ENCODE measurements around the gene ARPC1B.

The ARPC1B gene

DNA sequence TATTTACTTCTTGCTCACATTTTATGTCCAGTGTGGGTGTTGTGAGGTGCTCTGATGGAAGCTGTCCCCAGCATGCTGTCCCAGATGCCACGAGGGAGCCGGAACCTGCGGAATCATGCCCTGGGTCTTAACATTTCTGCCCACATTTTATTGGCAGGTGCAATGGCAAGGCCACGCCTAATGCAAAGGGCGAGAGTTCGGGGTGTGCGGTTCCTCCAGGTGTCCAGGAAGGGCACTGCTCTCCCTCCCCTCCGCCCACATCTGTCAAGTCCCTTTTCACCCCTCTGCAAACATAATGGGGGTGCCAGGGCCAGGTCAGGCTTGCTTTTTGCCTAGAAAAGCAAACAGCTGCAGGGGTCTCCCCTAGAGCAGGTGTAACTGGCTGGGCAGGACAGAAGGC is 17.5 kb downstream of the ARPC1B start:
- DNase-seq, result no peak

DNA sequence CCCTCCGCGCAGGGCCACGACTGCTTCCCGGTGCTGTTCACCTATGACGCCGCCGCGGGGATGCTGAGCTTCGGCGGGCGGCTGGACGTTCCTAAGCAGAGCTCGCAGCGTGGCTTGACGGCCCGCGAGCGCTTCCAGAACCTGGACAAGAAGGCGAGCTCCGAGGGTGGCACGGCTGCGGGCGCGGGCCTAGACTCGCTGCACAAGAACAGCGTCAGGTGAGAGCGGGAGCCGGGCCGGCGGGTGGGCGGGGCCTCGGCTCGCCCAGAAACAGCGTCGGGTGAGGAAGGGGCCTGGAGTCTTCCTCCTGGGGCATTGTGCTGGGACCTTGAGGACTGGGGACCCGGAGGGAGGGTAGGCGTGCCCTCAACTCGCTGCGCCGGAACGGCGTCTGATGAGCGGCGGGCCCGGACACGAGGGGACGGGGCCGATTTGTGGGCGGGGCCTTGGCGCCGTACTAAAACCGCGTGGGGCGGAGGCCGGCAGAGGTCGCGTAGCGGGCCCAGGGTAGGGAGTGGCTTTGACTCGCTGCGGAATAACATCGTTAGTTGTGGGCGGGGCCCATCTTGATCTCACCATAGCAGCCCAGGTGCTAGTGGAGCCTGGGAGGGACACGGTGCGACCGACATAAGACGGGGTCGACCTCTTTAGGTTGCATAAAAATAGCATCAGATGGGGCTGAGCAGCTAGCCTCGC is 18.3 kb downstream of the ARPC1B start:
- peak; percentile 92 for DNase-seq

DNA sequence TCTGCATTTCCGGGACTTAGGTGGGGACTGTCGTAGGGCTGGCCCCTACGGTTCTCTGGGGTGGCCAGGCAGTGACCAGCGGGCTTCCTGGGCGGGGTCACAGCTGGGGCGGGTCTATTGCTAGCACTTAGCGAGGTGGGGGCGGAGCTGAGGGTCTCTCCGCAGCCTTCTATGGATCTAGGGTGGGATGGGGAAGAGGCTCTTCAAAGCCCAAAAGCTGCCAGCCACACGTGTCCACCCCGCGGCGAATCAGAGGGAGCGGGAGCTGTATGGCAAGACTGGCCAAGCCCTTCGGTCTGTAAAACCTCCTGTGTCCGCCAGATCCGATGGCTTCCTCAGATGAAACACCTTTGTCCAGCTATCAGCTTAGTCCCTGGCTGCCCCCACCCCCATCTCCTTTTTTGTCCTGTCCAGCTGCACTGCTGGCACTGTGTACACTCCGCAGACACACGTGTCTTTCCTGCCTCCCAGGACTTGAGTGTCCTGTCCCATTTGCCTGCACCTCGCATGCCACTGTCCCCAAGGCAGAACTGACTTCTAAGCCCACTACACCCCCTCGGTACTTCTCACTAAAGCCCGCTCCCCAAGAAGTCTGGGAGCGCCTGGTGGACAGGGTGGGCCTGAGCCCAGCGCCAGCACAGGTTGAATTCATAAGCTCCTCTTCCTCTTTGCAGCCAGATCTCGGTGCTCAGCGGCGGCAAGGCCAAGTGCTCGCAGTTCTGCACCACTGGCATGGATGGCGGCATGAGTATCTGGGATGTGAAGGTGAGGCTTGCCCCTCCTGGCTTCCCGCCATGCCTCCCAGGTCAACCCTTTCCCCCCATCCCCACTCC is 19.0 kb downstream of the ARPC1B start:
- DNase-seq, result peak in 1 of 2 experiments; percentile 76

DNA sequence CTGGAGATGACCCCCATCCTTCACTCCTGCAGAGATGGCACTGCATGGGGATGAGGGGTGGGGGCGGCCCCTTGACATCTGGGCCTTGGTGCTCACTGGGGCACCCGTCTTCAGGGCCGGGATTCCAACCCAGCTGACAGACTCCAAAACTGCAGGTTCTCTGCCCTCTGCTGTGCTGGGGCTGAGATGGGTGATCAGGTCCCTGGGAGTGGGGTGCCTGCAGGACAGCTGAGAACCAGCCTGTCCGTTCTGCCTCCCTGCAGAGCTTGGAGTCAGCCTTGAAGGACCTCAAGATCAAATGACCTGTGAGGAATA is 19.6 kb downstream of the ARPC1B start:
- DNase-seq, result no peak

DNA sequence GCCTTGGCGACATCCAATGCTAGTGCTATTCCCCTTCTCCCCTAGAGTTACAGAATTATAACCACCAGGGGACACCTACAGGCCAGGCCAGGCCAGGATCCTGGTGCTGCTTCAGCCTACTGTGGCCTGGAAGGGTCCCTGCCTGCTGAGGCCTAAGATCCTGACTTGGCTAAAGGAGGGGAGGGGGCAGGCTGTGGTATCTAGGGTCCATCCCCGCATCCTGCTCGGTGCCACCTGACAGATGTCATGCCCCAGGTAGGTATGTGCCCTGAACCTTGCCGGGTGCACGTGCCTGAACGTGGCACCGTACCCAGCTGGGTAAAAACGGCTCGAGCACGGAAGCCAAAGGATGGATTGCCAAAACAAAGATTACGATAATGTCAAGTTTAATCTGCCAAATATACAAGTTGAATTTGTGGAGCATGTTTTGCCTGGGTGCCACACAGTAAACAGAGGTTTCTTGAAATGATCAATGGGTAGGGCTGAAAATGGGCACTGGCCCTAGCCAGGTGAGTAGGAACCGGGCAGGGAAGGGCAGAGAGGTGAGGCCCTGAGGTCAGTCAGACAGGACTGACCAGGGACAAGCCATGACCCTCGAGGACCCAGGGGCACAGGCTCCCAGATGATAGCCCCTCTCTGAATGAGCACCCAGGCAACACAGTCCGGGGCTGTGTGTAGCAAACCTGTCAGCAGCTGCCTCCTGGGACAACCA is 21.2 kb downstream of the ARPC1B start:
- DNase-seq, result no peak

DNA sequence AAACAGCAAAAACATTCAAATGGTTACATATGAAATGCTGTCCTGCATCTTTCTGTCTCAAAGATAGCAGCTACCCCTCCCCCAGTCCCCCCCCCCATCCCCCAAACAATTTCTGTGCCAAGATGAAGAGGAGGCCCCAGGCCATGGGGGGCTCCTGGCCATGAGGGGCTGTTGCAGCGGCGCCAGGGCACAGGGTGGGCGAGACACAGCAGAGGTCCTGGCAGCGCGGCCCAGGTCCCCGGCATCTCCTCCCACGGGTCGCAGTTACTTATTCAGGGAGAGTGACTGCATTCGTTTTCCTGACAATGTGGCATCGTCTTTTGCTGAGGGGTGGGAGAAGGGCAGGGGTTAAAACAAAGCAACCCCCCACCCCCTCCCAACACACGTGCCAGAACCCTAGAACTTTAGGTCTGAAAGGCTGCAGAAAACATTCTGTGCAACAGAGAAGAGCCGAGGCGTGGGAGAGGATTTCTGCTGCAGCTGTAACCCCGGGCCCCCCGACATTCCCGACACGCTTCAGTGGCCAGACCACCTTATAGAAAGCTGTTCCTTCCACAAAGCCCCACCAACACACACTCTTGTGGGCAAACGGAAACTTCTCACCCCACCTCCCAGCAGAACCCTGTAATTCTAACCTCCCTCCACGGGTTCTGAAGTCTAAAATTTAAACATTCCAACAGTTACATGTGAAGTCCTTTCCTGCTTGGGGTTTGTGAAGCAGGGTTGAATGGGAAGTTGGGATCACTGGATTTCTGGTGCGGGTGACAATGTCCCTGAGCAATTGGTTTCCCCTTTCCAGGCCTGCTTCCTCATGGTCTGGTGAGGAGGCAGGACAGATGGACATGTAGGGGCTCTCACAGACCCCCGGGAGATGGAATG is 22.1 kb downstream of the ARPC1B start:
- DNase-seq, result no peak

DNA sequence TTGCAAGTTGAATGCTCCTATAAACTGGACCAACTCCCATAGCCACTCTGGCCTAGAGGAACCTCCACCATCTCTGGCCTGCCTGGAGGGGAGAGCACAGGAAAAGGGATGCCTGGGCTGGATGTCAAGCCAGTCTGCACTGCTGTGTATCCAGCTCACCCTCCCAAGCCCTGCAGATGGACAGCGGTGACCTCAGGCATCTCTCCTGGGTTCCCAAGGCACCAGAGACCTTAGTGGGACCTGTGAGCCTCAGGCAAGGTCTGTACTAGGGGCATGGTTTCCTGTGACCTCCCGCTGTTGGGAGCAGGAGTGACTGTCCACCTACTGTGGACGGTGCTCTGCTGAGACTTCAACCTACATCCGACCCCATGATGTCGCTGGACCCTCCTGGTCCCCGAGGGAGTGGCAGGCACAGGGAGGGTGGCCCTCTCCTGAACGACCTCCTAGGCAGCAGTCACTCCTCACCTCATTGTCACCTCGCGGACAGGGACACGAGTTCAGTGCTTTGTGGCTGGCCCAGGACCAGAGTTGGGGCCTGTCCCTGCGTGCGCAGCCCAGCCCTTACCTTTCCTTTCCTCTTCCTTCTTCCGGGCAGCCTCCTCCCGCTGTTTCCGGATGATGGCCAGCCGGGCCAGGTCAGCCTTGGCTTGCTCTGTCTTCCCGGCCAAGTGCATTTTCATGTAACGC is 22.9 kb downstream of the ARPC1B start:
- no peak for DNase-seq

DNA sequence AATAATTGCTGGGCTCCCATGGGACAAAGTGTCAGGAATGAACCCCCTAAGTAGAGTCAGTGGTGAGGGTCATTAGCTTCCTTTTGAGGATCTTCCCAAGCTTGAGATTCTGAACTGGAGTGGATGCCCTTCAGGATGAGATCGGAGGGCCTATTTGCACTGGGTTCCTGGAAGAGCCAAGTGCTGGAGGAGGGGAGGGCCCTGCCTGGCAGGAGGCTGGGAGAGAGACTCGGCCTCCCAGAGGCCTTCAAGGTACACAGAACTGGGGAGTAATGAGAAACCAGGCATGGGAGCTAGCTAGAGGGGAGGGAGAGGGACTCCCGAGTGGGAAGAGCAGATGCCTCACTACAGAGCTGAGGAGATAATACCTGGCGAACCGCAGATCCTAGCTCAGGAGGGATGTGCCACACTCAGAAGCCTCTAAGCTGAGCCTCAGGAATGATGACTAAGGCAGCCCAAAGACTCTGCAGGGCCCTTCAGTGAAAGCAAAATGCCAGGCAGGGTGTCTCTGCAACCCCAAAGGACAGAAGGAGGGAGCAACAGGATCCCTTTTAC is 24.4 kb downstream of the ARPC1B start:
- no peak for DNase-seq

DNA sequence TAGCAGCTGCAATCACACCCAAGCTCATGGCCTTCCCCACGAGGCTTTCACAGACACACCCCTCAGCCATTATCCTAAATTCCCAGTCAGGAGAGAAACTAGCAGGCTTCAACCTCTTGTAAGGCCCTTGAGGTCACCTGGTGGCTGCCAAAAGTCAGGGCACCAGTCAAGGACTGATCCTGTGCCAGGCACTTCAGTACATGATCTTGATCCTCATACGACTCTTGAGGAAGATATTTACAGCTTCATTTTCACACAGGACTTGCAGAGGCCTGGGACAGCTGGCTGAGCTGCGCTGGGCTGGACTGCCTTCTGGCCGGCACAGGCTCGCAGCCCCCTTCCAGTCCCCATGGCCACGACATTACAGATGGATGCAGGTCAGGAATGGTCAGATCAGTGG is 25.1 kb downstream of the ARPC1B start:
- no peak for DNase-seq

DNA sequence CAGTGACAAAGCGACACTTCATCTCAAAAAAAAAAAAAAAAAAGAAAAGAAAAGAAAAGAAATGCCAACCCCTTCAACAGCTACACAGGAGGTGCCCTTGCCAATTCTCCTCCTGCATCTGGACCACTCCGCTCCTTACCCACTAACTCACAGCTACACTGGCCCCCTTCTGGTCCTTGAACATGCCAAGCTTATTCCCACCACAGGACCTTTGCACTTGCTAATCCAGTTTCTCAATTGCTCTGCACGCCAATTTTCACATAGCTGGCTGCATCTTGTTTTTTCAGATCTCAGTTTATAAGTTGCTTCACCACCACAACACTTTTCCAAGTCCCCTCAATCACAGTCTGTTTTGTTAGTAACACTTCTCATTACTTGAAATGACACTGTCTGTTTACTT is 28.3 kb downstream of the ARPC1B start:
- no peak for DNase-seq

DNA sequence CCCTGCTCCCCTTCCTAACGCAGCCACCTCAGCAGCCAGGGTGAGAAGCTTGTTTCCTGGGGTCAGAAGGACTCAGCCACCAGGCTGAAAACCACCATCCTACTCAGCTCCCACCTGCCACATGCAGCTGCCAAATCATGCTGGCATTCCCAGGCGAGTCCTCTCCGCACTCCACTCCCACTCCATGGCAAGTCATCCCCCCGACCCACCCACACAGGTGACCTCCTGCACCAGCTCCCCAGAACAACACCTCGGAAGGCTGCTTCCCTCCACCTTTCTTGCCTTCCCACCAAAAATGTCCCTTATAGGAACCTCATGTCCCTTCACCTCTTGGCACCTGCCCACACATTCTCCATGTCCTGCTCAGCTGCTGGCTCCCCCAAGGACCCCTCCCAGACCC is 29.2 kb downstream of the ARPC1B start:
- no peak for DNase-seq

DNA sequence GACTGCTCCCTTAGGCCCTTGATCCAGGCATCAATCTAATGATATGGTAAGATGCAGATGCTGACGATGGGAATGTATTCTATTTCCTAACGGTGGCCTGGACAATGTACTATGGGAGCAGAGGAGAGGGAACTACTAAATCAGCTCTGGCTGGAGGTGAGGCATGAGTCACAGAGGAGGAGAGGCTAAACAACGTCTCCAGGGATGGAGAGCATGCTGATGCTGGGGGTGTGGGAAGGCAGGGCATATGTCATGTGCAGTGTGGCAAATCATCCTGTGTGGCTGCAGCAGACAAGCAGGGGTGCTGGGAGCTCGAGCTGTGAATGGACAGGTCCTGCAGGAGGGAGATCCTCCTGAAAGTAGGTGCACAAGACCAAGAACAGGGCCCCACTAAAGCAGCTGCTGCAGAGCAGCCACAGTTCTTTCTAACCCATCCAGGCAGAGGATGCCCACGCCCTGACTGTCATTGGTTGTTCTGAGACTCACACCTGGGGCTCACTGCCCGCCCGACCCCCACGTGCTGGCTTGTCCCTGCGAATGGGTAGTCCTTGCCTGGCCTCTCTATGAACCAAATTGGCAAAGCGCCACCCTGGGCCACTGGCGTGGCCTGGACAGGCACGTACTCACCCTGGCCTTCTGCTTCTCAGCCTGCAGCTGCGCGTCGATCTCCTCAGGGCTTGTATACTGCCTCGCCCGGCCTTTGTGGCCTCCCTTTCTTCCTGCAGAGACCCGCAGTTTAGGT is 29.9 kb downstream of the ARPC1B start:
- DNase-seq, result no peak

DNA sequence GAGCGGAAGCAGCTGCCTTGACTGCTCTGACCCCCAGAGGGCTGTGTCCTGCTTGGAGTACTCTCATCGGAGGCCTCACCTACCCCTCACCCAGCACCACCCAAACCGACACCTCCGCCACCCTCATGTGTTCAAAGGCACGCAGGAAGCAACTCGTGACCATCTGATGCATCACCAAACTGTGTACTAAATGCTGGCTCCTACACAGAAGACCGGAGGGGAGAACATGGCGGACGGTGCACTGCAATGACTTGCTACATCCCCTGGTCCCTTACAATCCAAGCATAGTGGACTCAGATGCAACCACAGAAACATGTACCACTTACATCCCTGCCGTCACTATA is 30.4 kb downstream of the ARPC1B start:
- DNase-seq, result no peak

DNA sequence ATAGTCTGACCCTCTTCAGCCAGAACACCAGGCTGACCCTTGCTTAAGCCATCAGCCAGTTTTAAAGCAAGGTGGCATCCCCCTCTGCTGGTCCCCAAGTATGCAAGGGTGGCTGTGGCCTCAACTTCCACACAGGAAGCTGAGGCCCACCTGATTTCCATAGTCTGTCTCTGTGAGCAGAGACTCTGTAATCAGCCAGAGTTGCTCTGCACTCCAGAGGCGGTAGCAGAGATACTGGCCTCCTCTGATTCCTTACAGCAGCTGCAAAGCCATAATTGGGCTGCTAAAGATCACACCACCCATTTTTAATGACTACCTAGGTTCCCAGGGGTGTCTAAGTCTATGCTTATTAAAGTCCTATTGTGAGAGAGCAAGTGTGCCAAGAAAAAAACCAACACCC is 32.0 kb downstream of the ARPC1B start:
- no peak for DNase-seq

DNA sequence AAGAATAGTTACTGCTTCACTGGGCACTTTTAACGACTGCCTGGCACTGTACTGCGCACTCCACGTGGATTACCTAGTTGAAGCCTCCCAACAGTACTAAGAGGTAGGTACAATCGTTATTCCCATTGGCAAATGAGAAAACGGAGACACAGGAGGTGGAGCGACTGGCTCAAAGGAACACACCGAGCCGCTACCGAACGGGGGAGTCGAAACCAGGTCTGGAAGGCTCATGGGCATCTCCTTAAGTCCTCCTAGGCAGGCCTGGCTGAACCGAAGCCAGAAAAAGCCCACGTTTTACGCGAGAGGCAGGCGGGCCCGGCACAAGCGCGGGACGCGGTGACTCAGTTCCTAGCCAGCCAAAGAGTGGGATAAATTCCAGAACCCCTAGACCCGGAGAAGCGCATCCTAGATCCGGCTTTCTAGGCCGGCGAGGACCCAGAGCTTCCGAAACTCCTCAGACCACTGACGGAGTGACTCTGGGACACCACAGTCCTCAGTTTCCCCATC is 33.4 kb downstream of the ARPC1B start:
- DNase-seq, result no peak

DNA sequence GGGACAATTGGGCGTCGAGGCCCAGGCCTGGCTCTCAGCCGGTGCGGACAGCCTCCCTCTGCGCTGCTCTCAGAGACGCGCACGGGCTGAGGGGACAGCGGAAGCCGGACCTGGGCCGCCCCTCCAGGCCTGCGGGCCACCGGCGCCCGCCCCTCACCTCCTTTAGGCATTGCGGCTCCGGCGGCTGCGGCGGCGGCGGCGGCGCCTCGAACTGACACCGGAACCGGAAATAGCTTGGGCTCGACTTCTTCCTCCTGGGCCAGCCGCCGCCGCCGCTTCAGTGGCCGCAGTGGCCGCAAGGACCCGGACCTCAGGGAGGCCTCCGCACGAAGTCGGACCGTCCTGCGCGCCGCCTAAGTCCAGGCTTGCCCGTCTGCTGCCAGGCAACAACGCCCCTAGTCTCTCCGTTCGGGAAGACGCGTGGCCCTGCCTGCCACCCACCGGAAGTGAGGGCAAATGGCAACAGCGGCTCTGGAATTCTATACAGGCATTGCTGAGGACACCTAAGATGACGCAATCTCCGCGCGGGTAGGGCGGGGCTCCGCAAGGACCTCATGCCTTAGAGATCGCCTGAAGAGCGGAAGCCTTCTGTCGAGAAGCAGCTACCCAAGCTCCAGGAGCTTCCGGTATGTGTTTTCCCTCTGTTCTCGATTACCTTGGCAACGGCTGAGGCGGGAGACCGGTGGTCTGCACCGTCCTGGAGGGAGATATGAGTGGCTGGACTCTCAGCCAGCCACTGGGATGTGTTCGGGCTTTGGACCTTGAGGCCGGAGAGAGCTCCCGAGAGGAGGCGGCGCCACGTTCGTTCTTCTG is 34.1 kb downstream of the ARPC1B start, which contains the start of the genes BUD31 and PDAP1:
TSS of gene BUD31 (plus strand) at position 591 of the 813 bp plus-strand sequence. CDS start 2,124 bp downstream, outside the sequence.
TSS of gene PDAP1 (minus strand) at position 219 of the 813 bp plus-strand sequence. CDS start at position 170, 49 bp downstream.
- peak; percentile 94 to 97 for DNase-seq

DNA sequence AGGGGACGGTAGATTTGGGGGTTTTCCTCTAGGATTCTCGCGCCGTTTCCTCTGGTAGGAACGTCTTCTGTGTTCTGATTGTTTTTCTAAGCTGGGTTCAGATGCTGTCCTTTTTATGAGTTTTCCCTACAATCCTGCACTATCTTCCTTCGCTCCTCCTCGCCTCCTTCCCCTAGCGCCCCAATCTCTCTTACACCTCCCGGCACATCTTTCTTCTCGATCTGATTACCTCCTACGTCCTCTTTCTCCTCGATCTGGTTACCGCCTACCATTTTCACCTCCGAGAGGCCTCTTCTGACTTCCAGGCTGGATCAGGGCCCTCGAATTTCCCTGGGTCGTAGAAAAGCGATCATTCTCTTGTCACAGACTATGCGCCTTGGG is 34.7 kb downstream of the ARPC1B start:
- no peak for DNase-seq

DNA sequence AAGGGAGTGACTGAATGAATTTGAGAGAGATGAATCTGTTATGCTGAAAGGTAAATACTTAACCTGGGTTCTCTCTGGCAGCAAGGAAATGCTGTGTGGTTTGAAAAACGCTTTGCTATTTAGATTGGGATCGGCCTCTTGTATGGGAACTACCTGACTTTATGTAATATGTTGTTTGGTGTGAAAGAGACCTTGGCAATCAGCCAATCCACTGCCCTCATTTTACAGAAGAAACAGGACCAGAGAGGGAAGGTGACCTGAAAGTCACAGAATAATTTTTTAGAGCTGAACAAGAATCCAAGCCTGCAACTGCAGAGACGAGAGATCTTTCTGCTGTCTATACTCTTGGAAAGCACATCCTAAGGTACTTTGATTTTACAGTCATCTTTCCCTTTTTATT is 35.3 kb downstream of the ARPC1B start:
- no peak for DNase-seq

DNA sequence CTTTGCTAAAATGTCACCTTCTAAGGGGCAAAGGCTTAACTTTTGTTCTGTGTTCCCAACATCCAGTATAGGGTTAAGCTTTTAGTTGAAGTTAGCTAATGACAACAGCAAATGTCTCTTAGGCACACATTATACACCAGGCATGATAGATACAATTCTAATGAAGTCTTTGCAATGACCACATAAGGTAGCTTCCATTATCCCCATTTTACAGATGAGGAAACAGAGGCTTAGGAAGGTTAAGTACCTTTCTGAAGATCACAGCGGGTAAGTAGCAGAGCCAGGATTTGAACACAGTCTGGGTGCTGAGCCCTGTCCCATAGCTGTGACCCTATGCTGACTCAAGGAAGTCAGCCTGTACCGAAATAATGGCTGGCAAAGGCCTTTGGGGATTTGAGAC is 36.1 kb downstream of the ARPC1B start:
- no peak for DNase-seq

DNA sequence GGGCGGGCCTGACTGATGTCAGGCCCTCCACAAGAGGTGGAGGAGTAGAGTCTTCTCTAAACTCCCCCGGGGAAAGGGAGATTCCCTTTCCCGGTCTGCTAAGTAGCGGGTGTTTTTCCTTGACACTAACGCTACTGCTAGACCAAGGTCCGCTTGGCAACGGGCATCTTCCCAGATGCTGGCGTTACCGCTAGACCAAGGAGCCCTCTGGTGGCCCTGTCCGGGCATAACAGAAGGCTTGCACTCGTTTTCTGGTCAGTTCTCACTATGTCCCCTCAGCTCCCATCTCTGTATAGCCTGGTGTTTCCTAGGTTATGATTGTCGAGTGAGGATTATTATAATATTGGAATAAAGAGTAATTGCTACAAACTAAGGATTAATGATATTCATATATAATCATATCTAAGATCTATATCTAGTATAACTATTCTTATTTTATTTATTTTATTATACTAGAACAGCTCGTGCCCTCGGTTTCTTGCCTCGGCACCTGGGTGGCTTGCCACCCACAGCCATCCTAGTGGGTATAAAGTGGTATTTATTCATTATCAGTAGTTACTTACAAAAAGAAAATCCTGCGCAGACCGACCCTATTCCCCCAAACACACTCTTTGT is 41.1 kb downstream of the ARPC1B start:
- DNase-seq, result peak in 1 of 2 experiments; percentile 6
